Panc1 (cell line): ENCODE data around the gene UBL5.
"Not testable (repeated sequence)": the region's sequence is repeated elsewhere in the genome, so short reads cannot be mapped to it uniquely, and the experiment has no call there.

Source experiments
- POLR2AphosphoS5 ChIP-seq: IDR thresholded peaks from 2 replicates; pipeline ENCODE4 v1.6.1; 2012; ENCODE audit warnings: mild to moderate bottlenecking, low read depth, low read length, moderate library complexity
- SIN3A ChIP-seq: IDR thresholded peaks from 2 replicates; pipeline ENCODE4 v1.6.1; 2012; ENCODE audit warnings: low read depth, mild to moderate bottlenecking, low read length, moderate library complexity, borderline replicate concordance; ENCODE audit not compliant: insufficient read depth
- TCF7L2 ChIP-seq: IDR thresholded peaks from 2 replicates; pipeline ENCODE4 v1.6.1; 2011; ENCODE audit warnings: mild to moderate bottlenecking, low read depth, low read length, inconsistent platforms
- TF ChIP-seq, protein P1 (sequence below): fragments of 450-650 bp; IDR thresholded peaks from 2 replicates; pipeline ENCODE4 v1.5.1; 2017; ENCODE audit warnings: mild to moderate bottlenecking
- TF ChIP-seq, protein P2 (sequence below), 2 experiments: IDR thresholded peaks; 2 replicates each; pipeline ENCODE4 v1.6.1; 2011 to 2012; ENCODE audit warnings: low read depth in 2 of 2, control low read depth in 1 of 2, low read length in 1 of 2, mild to moderate bottlenecking in 1 of 2, moderate library complexity in 1 of 2; ENCODE audit not compliant: insufficient read depth in 1 of 2

DNA sequence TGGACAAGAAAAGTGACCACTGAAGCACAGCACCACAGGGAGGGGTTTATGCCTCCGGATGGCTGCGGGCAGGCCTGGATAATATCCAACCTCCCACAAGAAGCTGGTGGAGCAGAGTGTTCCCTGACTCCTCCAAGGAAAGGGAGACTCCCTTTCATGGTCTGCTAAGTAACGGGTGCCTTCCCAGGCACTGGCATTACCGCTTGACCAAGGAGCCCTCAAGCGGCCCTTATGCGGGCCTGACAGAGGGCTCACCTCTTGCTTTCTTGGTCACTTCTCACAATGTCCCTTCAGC, 36.7 kb upstream of the UBL5 start:
- TF ChIP-seq, protein P1, sequence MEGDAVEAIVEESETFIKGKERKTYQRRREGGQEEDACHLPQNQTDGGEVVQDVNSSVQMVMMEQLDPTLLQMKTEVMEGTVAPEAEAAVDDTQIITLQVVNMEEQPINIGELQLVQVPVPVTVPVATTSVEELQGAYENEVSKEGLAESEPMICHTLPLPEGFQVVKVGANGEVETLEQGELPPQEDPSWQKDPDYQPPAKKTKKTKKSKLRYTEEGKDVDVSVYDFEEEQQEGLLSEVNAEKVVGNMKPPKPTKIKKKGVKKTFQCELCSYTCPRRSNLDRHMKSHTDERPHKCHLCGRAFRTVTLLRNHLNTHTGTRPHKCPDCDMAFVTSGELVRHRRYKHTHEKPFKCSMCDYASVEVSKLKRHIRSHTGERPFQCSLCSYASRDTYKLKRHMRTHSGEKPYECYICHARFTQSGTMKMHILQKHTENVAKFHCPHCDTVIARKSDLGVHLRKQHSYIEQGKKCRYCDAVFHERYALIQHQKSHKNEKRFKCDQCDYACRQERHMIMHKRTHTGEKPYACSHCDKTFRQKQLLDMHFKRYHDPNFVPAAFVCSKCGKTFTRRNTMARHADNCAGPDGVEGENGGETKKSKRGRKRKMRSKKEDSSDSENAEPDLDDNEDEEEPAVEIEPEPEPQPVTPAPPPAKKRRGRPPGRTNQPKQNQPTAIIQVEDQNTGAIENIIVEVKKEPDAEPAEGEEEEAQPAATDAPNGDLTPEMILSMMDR: not testable (repeated sequence)
- TF ChIP-seq, protein P2, sequence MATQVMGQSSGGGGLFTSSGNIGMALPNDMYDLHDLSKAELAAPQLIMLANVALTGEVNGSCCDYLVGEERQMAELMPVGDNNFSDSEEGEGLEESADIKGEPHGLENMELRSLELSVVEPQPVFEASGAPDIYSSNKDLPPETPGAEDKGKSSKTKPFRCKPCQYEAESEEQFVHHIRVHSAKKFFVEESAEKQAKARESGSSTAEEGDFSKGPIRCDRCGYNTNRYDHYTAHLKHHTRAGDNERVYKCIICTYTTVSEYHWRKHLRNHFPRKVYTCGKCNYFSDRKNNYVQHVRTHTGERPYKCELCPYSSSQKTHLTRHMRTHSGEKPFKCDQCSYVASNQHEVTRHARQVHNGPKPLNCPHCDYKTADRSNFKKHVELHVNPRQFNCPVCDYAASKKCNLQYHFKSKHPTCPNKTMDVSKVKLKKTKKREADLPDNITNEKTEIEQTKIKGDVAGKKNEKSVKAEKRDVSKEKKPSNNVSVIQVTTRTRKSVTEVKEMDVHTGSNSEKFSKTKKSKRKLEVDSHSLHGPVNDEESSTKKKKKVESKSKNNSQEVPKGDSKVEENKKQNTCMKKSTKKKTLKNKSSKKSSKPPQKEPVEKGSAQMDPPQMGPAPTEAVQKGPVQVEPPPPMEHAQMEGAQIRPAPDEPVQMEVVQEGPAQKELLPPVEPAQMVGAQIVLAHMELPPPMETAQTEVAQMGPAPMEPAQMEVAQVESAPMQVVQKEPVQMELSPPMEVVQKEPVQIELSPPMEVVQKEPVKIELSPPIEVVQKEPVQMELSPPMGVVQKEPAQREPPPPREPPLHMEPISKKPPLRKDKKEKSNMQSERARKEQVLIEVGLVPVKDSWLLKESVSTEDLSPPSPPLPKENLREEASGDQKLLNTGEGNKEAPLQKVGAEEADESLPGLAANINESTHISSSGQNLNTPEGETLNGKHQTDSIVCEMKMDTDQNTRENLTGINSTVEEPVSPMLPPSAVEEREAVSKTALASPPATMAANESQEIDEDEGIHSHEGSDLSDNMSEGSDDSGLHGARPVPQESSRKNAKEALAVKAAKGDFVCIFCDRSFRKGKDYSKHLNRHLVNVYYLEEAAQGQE (IDR thresholded peaks at IDR 0.05; ENCODE audit: insufficient read depth in 1 of 2, low read depth in 2 of 2, low read length in 1 of 2): not testable (repeated sequence)
- not testable (repeated sequence) for TF ChIP-seq TCF7L2, POLR2AphosphoS5, SIN3A
